Trophoblast cell (in vitro differentiated cells and primary cell): Measurements from ENCODE around the gene PLA2G15.

Source experiments
- DNase-seq, 2 donors: peaks; one replicate each; pipeline ENCODE4 v3.0.0-alpha.2; 2016
- H2AFZ ChIP-seq: 2 replicates; pipeline ENCODE4 v1.6.1; 2013; ENCODE audit warnings: low read length, moderate library complexity, mild to moderate bottlenecking; ENCODE audit not compliant: insufficient read depth, poor library complexity
- H2AK5ac ChIP-seq: 2 replicates; pipeline ENCODE4 v1.6.1; 2013; ENCODE audit warnings: mild to moderate bottlenecking, low read length
- H2BK120ac ChIP-seq: 2 replicates; pipeline ENCODE4 v1.6.1; 2013; ENCODE audit warnings: low read length, mild to moderate bottlenecking, moderate library complexity; ENCODE audit not compliant: insufficient read depth, poor library complexity
- H2BK12ac ChIP-seq: 2 replicates; pipeline ENCODE4 v1.6.1; 2013; ENCODE audit warnings: mild to moderate bottlenecking, low read length, moderate library complexity
- H2BK5ac ChIP-seq: 2 replicates; pipeline ENCODE4 v1.6.1; 2013; ENCODE audit warnings: low read length, low read depth, moderate library complexity, mild to moderate bottlenecking; ENCODE audit not compliant: poor library complexity
- H3K14ac ChIP-seq: 2 replicates; pipeline ENCODE4 v1.6.1; 2013; ENCODE audit warnings: mild to moderate bottlenecking, low read length
- H3K18ac ChIP-seq: 2 replicates; pipeline ENCODE4 v1.6.1; 2013; ENCODE audit warnings: mild to moderate bottlenecking, low read length
- H3K23ac ChIP-seq: 2 replicates; pipeline ENCODE4 v1.6.1; 2013; ENCODE audit warnings: low read length
- H3K27ac ChIP-seq: 2 replicates; pipeline ENCODE4 v1.5.1; 2013; ENCODE audit warnings: low read depth, mild to moderate bottlenecking, inconsistent platforms, low read length, moderate library complexity
- H3K27me3 ChIP-seq: 2 replicates; pipeline ENCODE4 v1.6.1; 2013; ENCODE audit warnings: inconsistent platforms, mild to moderate bottlenecking, low read length, moderate library complexity; ENCODE audit not compliant: insufficient read depth
- H3K36me3 ChIP-seq, 2 experiments: 1 replicate in 1 of 2; 2 replicates in 1 of 2; pipeline ENCODE4 v1.6.1; 2013; ENCODE audit warnings: low read length in 2 of 2, mild to moderate bottlenecking in 2 of 2, moderate library complexity in 1 of 2; ENCODE audit not compliant: insufficient read depth in 2 of 2, control insufficient read depth in 1 of 2
- H3K4ac ChIP-seq: 2 replicates; pipeline ENCODE4 v1.6.1; 2013; ENCODE audit warnings: low read depth, mild to moderate bottlenecking, low read length, moderate library complexity
- H3K4me1 ChIP-seq, 2 experiments: 1 replicate in 1 of 2; 2 replicates in 1 of 2; pipeline ENCODE4 v1.6.1; 2013; ENCODE audit warnings: low read length in 2 of 2, mild to moderate bottlenecking in 2 of 2, moderate library complexity in 1 of 2; ENCODE audit not compliant: insufficient read depth in 2 of 2, control insufficient read depth in 1 of 2
- H3K4me2 ChIP-seq: 2 replicates; pipeline ENCODE4 v1.6.1; 2013; ENCODE audit warnings: inconsistent platforms, mild to moderate bottlenecking, low read length, moderate library complexity
- H3K4me3 ChIP-seq: 2 replicates; pipeline ENCODE4 v1.5.1; 2013; ENCODE audit warnings: mild to moderate bottlenecking, low read depth, low read length, inconsistent platforms
- H3K79me1 ChIP-seq: one replicate; pipeline ENCODE4 v1.6.1; 2013; ENCODE audit warnings: low read length
- H3K79me2 ChIP-seq: 2 replicates; pipeline ENCODE4 v1.6.1; 2013; ENCODE audit warnings: low read length, mild to moderate bottlenecking; ENCODE audit not compliant: control insufficient read depth, insufficient read depth, poor library complexity
- H3K9ac ChIP-seq: 2 replicates; pipeline ENCODE4 v1.6.1; 2013; ENCODE audit warnings: mild to moderate bottlenecking, low read length
- H3K9me3 ChIP-seq: 2 replicates; pipeline ENCODE4 v1.6.1; 2013; ENCODE audit warnings: low read depth, mild to moderate bottlenecking, control low read depth, inconsistent platforms, low read length; ENCODE audit not compliant: insufficient read depth
- H4K12ac ChIP-seq: 2 replicates; pipeline ENCODE4 v1.6.1; 2013; ENCODE audit warnings: low read depth, mild to moderate bottlenecking, low read length, moderate library complexity
- H4K8ac ChIP-seq: 2 replicates; pipeline ENCODE4 v1.6.1; 2013; ENCODE audit warnings: low read depth, mild to moderate bottlenecking, low read length, moderate library complexity
- H4K91ac ChIP-seq: one replicate; pipeline ENCODE4 v1.6.1; 2013; ENCODE audit warnings: low read depth, mild to moderate bottlenecking, low read length, moderate library complexity
- WGBS: extraction: QIAGEN DNeasy Blood & Tissue Kit; methylation state at CpG from one replicate; pipeline ENCODE4 v1.1.7; 2013; ENCODE audit warnings: missing lambda C conversion rate; ENCODE audit not compliant: insufficient read length, insufficient coverage; ENCODE audit errors: extremely low coverage; 5-methylcytosine and 5-hydroxymethylcytosine counted together

Gene PLA2G15

GRCh38 chr16:68227183-68227793 is 17.9 kb upstream of the PLA2G15 start:
- H3K27ac ChIP-seq, result no peak overlapping the region
- no peaks in the 10 kb centered on the region for H3K4me1 ChIP-seq
- H4K12ac ChIP-seq, result no peak overlapping the region
- H3K27me3 ChIP-seq, result no peaks in the 10 kb centered on the region
- no peak overlapping the region for H3K18ac ChIP-seq
- no peak overlapping the region for H3K4me3 ChIP-seq
- WGBS, result no CpG with 5 or more reads among the region's 3 CpGs
- no peak for DNase-seq
- no peak overlapping the region for H4K91ac ChIP-seq
- no peak overlapping the region for H3K9ac ChIP-seq
- H2BK120ac ChIP-seq, result no peak overlapping the region
- H2AFZ ChIP-seq, result no peak overlapping the region
- H3K36me3 ChIP-seq, result peaks cover 31 to 36% of the 10 kb centered on the region in 2 experiments
- H3K4ac ChIP-seq, result no peak overlapping the region
- H2BK12ac ChIP-seq, result no peak overlapping the region
- H3K79me1 ChIP-seq, result no peaks in the 10 kb centered on the region
- no peaks in the 10 kb centered on the region for H3K79me2 ChIP-seq
- H4K8ac ChIP-seq, result no peak overlapping the region
- H3K9me3 ChIP-seq, result no peaks in the 10 kb centered on the region
- no peak overlapping the region for H2BK5ac ChIP-seq
- no peak overlapping the region for H3K23ac ChIP-seq
- no peak overlapping the region for H2AK5ac ChIP-seq
- H3K4me2 ChIP-seq, result no peak overlapping the region
- H3K14ac ChIP-seq, result no peak overlapping the region

DNA sequence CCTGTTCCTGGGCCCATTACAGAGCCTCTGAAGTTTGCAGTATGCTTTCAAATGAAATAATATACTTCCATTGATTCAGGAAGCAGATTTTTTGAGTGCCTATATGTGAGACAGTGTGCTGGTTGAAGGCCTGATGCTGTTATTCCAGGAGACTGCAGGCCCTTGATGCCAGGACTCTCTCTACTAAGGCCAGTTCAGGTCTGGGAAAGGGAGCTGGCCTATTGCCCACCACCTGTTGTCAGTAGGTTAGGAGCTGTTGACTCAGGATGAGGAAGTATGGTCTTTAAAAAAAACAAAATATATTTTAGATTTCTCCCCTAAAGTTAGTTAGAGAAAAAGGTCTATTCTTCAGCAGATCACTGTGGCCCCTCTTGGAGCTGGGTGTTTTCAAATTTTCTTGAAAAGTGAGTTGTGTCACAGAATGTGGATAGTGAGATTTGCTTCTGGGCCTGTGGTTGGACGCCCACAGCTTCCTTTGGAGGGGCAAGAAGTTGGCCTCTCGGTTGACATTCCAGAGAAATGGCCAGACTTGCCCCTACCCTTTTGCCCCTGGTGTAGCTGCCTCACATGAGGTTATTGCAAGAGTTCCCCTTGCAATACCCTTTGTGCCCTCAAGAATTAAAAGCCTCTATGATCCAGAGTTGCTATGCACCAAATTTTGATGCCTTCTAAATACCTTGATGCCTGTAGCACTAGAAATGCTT is 17.2 kb upstream of the PLA2G15 start:
- H4K12ac ChIP-seq, result no peak overlapping the region
- H2BK12ac ChIP-seq, result no peak overlapping the region
- no peak overlapping the region for H3K27ac ChIP-seq
- H4K91ac ChIP-seq, result no peak overlapping the region
- H3K27me3 ChIP-seq, result no peaks in the 10 kb centered on the region
- no peak overlapping the region for H2AK5ac ChIP-seq
- H4K8ac ChIP-seq, result no peak overlapping the region
- no peak overlapping the region for H2BK5ac ChIP-seq
- H3K14ac ChIP-seq, result no peak overlapping the region
- no peaks in the 10 kb centered on the region for H3K79me2 ChIP-seq
- no peak for DNase-seq
- no peak overlapping the region for H3K4ac ChIP-seq
- H3K4me3 ChIP-seq, result no peak overlapping the region
- no peak overlapping the region for H2AFZ ChIP-seq
- H3K9ac ChIP-seq, result no peak overlapping the region
- no peaks in the 10 kb centered on the region for H3K4me1 ChIP-seq
- no peak overlapping the region for H3K23ac ChIP-seq
- H3K18ac ChIP-seq, result no peak overlapping the region
- no peaks in the 10 kb centered on the region for H3K79me1 ChIP-seq
- H2BK120ac ChIP-seq, result no peak overlapping the region
- no peaks in the 10 kb centered on the region for H3K9me3 ChIP-seq
- no CpG with 5 or more reads among the region's 2 CpGs for WGBS
- H3K36me3 ChIP-seq, result peaks cover 35 to 40% of the 10 kb centered on the region in 2 experiments
- H3K4me2 ChIP-seq, result no peak overlapping the region

DNA sequence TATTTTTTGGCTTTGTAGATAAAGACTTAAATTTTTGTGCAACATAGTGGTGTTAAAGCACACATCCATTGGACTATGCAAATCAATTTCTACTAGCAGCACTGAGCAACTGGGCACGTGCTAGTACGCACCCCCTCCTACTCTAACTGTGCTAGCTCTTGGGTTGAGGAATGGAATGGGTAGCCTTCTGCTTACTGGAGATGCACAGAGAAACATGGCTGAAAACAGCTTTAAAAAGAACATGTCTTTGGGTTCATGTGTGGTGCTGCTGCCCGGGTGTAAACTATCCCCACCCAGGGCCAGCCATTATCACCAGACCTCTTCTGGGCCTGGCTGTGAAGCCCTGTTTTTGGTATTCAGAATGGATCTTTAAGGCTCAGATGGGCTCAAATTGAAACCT is 16.5 kb upstream of the PLA2G15 start:
- Histone ChIP-seq H3K4me2 (no peak overlapping the region), H3K4me3 (no peak overlapping the region), H3K79me1 (no peaks in the 10 kb centered on the region), H3K27me3 (no peaks in the 10 kb centered on the region), H2BK12ac (no peak overlapping the region), H2AK5ac (no peak overlapping the region), H2BK5ac (no peak overlapping the region), H2AFZ (no peak overlapping the region), H4K91ac (no peak overlapping the region), H3K9ac (no peak overlapping the region), H3K4ac (no peak overlapping the region), H3K9me3 (no peaks in the 10 kb centered on the region), H3K18ac (no peak overlapping the region), H4K8ac (no peak overlapping the region), H3K27ac (no peak overlapping the region), H3K79me2 (no peaks in the 10 kb centered on the region), H3K36me3 (peaks cover 35 to 42% of the 10 kb centered on the region in 2 experiments), H3K23ac (no peak overlapping the region), H4K12ac (no peak overlapping the region), H2BK120ac (no peak overlapping the region), H3K14ac (no peak overlapping the region), H3K4me1 (peaks cover 2 to 5% of the 10 kb centered on the region in 2 experiments)
- no peak for DNase-seq
- WGBS, result no CpG with 5 or more reads among the region's 3 CpGs

DNA sequence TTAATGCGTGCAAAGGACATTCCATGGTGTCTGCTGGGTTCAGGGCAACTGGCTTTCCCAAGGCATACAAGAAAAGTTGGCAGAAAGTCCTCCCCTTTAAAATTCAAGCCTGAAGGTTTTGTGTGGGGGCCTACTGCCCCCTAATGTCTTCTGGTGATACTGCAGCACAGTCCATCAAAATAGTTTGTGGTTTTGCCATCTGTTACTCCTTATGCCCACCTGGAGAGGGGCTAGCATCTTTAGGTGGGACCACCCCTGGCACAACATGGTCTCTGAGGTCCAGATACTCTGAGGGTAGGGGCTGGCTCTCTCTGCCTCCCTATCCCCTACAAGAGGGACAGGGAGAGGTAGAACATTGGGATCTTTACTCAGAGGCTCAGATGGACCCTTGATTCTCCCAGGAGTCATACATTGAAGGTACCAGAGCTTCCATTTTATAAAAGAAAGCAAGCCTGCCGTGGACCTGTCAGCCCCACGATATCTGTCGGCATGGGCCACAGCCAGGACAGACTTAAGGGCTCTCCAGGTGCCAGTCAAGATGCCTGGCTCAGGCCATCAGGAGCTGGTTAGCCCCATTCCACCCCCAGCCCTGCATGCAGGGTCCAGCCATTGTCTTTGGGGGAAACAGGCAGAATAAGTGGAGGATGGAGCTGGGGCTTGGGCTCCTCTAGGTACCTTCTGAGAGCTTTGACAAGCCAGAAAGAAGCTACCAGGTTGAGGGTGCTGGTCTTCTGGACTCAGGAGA is 15.6 kb upstream of the PLA2G15 start:
- Histone ChIP-seq H3K23ac (no peak overlapping the region), H4K91ac (no peak overlapping the region), H3K9me3 (no peaks in the 10 kb centered on the region), H4K8ac (no peak overlapping the region), H2BK5ac (no peak overlapping the region), H3K4me2 (no peak overlapping the region), H3K79me2 (no peaks in the 10 kb centered on the region), H3K36me3 (peaks cover 35 to 42% of the 10 kb centered on the region in 2 experiments), H3K4ac (no peak overlapping the region), H3K14ac (no peak overlapping the region), H3K4me3 (no peak overlapping the region), H3K18ac (no peak overlapping the region), H3K27me3 (no peaks in the 10 kb centered on the region), H3K9ac (no peak overlapping the region), H2BK120ac (no peak overlapping the region), H3K4me1 (peaks cover 12 to 14% of the 10 kb centered on the region in 2 experiments), H2AFZ (no peak overlapping the region), H2BK12ac (no peak overlapping the region), H3K27ac (no peak overlapping the region), H4K12ac (no peak overlapping the region), H3K79me1 (no peaks in the 10 kb centered on the region), H2AK5ac (no peak overlapping the region)
- DNase-seq, result peak; percentile 42 to 80
- no CpG with 5 or more reads among the region's 4 CpGs for WGBS
